ENCODE results near the gene PAPLN.

The PAPLN gene

DNA sequence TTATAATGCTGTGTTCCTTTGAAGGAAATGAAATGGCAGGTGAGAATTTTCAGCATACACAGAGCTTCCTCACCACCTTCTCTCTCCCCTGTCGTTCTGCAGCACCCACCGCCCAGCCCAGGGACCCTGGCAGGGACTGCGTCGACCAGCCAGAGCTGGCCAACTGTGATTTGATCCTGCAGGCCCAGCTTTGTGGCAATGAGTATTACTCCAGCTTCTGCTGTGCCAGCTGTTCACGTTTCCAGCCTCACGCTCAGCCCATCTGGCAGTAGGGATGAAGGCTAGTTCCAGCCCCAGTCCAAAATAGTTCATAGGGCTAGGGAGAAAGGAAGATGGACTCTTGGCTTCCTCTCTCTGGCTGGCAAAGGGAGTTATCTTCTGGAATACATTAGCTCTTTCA is 35.1 kb downstream of the PAPLN start:
- Histone ChIP-seq H3K79me2 (ENCODE audit: insufficient read depth, low read length) (no peaks in the 10 kb centered on the region), H3K4me1 (ENCODE audit: insufficient read depth, low read length, severe bottlenecking) (peaks cover 58% of the 10 kb centered on the region), H4K20me1 (ENCODE audit: insufficient read depth, low read length) (no peaks in the 10 kb centered on the region), H3K4me3 (ENCODE audit: low read depth, low read length, poor library complexity, severe bottlenecking) (no peak overlapping the region), H3K27ac (ENCODE audit: low read depth, low read length, poor library complexity, severe bottlenecking) (peak overlapping the region; percentile 43), H3K9me3 (ENCODE audit: low read length) (no peaks in the 10 kb centered on the region), H3K36me3 (ENCODE audit: insufficient read depth, low read length) (no peaks in the 10 kb centered on the region), H3K9ac (ENCODE audit: low read length) (no peak overlapping the region), H3K27me3 (ENCODE audit: insufficient read depth, low read length) (no peaks in the 10 kb centered on the region), H3K9me2 (ENCODE audit: low read depth, low read length) (no peaks in the 10 kb centered on the region), H3K4me2 (ENCODE audit: low read length) (no peak overlapping the region), H3F3A (ENCODE audit: insufficient read depth, low read length) (0 out of 2 replicates have a peak, but pooled peaks cover 4% of the 10 kb centered on the region), H2AFZ (ENCODE audit: low read length) (no peak overlapping the region)
- no peak for TF ChIP-seq EZH2 (IDR thresholded peaks at IDR 0.05; ENCODE audit: borderline replicate concordance, low read length)
- TF ChIP-seq, protein P1, sequence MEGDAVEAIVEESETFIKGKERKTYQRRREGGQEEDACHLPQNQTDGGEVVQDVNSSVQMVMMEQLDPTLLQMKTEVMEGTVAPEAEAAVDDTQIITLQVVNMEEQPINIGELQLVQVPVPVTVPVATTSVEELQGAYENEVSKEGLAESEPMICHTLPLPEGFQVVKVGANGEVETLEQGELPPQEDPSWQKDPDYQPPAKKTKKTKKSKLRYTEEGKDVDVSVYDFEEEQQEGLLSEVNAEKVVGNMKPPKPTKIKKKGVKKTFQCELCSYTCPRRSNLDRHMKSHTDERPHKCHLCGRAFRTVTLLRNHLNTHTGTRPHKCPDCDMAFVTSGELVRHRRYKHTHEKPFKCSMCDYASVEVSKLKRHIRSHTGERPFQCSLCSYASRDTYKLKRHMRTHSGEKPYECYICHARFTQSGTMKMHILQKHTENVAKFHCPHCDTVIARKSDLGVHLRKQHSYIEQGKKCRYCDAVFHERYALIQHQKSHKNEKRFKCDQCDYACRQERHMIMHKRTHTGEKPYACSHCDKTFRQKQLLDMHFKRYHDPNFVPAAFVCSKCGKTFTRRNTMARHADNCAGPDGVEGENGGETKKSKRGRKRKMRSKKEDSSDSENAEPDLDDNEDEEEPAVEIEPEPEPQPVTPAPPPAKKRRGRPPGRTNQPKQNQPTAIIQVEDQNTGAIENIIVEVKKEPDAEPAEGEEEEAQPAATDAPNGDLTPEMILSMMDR (IDR thresholded peaks at IDR 0.05; ENCODE audit: low read length), result no peak

DNA sequence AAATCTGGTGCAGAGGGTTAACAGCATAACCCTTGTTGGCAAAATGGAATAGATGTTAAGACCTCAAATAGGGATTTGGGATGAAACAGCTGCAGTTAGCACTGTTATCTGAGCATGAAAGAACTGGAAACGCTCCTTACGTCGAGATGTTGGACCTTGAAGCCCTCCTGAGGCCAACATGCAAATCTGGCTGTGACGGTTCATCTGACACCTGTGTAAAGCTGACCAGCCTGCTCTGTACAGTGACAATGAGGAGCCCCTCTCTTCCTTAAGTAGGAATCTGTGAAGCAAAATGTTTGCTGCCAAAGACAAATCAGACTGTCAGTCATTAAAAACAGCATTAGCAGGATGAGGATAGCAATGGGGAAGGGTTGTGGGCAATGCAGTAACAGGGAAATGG is 36.5 kb downstream of the PAPLN start:
- Histone ChIP-seq H3K4me3 (ENCODE audit: low read depth, low read length, poor library complexity, severe bottlenecking) (no peak overlapping the region), H3F3A (ENCODE audit: insufficient read depth, low read length) (0 out of 2 replicates have a peak, but pooled peaks cover 4% of the 10 kb centered on the region), H3K9me3 (ENCODE audit: low read length) (no peaks in the 10 kb centered on the region), H3K9ac (ENCODE audit: low read length) (peak overlapping the region; percentile 3; the same call in 1 of the 2 replicates), H2AFZ (ENCODE audit: low read length) (no peak overlapping the region), H3K79me2 (ENCODE audit: insufficient read depth, low read length) (no peaks in the 10 kb centered on the region), H3K27ac (ENCODE audit: low read depth, low read length, poor library complexity, severe bottlenecking) (peak overlapping the region; percentile 57), H3K4me2 (ENCODE audit: low read length) (peak overlapping the region; percentile 24; the same call in 1 of the 2 replicates), H3K27me3 (ENCODE audit: insufficient read depth, low read length) (no peaks in the 10 kb centered on the region), H3K36me3 (ENCODE audit: insufficient read depth, low read length) (no peaks in the 10 kb centered on the region; the same call in 1 of the 2 replicates), H3K9me2 (ENCODE audit: low read depth, low read length) (no peaks in the 10 kb centered on the region), H3K4me1 (ENCODE audit: insufficient read depth, low read length, severe bottlenecking) (peaks cover 58% of the 10 kb centered on the region), H4K20me1 (ENCODE audit: insufficient read depth, low read length) (no peaks in the 10 kb centered on the region)
- no peak for TF ChIP-seq EZH2 (IDR thresholded peaks at IDR 0.05; ENCODE audit: borderline replicate concordance, low read length)
- TF ChIP-seq, protein P1 (IDR thresholded peaks at IDR 0.05; ENCODE audit: low read length), result no peak

DNA sequence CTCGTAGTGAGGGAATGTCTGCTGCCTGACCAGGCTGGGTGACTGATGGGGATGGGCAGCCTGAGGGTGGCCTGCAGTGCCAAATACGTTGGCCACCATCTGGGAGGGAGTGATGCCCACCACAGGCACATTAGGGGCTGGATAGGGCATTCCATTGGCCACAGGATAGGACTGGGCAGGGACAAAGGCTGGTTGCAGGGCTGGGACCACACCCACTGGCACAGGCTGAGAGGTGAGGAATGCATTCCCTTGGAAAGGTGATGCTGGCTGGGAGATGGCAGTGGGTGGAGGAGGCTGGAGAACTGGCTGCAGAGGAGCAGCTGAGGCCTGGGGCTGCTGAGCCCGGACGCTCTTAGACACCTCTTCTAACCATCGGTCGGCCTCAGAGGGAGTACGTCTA is 39.5 kb downstream of the PAPLN start:
- Histone ChIP-seq H3K4me3 (ENCODE audit: low read depth, low read length, poor library complexity, severe bottlenecking) (no peak overlapping the region), H3K9me2 (ENCODE audit: low read depth, low read length) (no peaks in the 10 kb centered on the region), H3K27ac (ENCODE audit: low read depth, low read length, poor library complexity, severe bottlenecking) (no peak overlapping the region), H3K79me2 (ENCODE audit: insufficient read depth, low read length) (no peaks in the 10 kb centered on the region), H2AFZ (ENCODE audit: low read length) (no peak overlapping the region), H3K9me3 (ENCODE audit: low read length) (no peaks in the 10 kb centered on the region), H3F3A (ENCODE audit: insufficient read depth, low read length) (0 out of 2 replicates have a peak, but pooled peaks cover 4% of the 10 kb centered on the region), H3K4me2 (ENCODE audit: low read length) (no peak overlapping the region), H3K36me3 (ENCODE audit: insufficient read depth, low read length) (peaks cover 8% of the 10 kb centered on the region; the same call in 1 of the 2 replicates), H4K20me1 (ENCODE audit: insufficient read depth, low read length) (no peaks in the 10 kb centered on the region), H3K9ac (ENCODE audit: low read length) (no peak overlapping the region), H3K27me3 (ENCODE audit: insufficient read depth, low read length) (no peaks in the 10 kb centered on the region), H3K4me1 (ENCODE audit: insufficient read depth, low read length, severe bottlenecking) (peaks cover 37% of the 10 kb centered on the region)
- no peak for TF ChIP-seq EZH2 (IDR thresholded peaks at IDR 0.05; ENCODE audit: borderline replicate concordance, low read length)
- TF ChIP-seq, protein P1 (IDR thresholded peaks at IDR 0.05; ENCODE audit: low read length), result no peak
